SU-DHL-6 (cell line): ENCODE measurements around the gene PCMT1.

ENCODE experiments used
- H2AFZ ChIP-seq: fragments of 200-600 bp; sonication (generic); 2 replicates; pipeline ENCODE4 v1.6.1; 2014; ENCODE audit warnings: low read depth, mild to moderate bottlenecking, moderate library complexity, mixed read lengths, antibody characterized with exemption, low read length; ENCODE audit not compliant: severe bottlenecking
- H3F3A ChIP-seq: fragments of 200-600 bp; shearing (Covaris generic); 2 replicates; pipeline ENCODE4 v1.6.0; 2016; ENCODE audit warnings: antibody characterized with exemption, mild to moderate bottlenecking; ENCODE audit not compliant: insufficient read depth
- H3K27ac ChIP-seq: fragments of 200-600 bp; sonication (generic); 2 replicates; pipeline ENCODE4 v1.5.1; 2016; ENCODE audit warnings: low read depth, mild to moderate bottlenecking, low read length, moderate library complexity, mixed read lengths
- H3K27me3 ChIP-seq: fragments of 200-600 bp; sonication (generic), shearing (Covaris generic); 2 replicates; pipeline ENCODE4 v1.6.0; 2014; ENCODE audit warnings: mild to moderate bottlenecking, low read length
- H3K36me3 ChIP-seq: fragments of 200-600 bp; sonication (generic); 2 replicates; pipeline ENCODE4 v1.6.1; 2014; ENCODE audit warnings: mild to moderate bottlenecking, low read length, mixed read lengths
- H3K4me2 ChIP-seq: fragments of 300-600, 200-600 bp; shearing (Covaris generic), sonication (generic); 2 replicates; pipeline ENCODE4 v1.6.0; 2014; ENCODE audit warnings: low read length, low read depth, mild to moderate bottlenecking; ENCODE audit not compliant: poor library complexity, severe bottlenecking
- H3K4me3 ChIP-seq: fragments of 200-600 bp; sonication (generic); 2 replicates; pipeline ENCODE4 v1.5.1; 2014; ENCODE audit warnings: antibody characterized with exemption, low read length, mild to moderate bottlenecking, mixed read lengths; ENCODE audit not compliant: insufficient read depth, poor library complexity, severe bottlenecking
- H3K79me2 ChIP-seq: fragments of 200-600 bp; sonication (generic); 2 replicates; pipeline ENCODE4 v1.6.1; 2014; ENCODE audit warnings: mild to moderate bottlenecking, low read length, moderate library complexity; ENCODE audit not compliant: insufficient read depth
- H3K9ac ChIP-seq: fragments of 200-600 bp; sonication (generic); 2 replicates; pipeline ENCODE4 v1.7.0; 2014; ENCODE audit warnings: mild to moderate bottlenecking, low read length
- H3K9me2 ChIP-seq: fragments of 200-600 bp; sonication (generic); replicated peaks from 2 replicates; pipeline ENCODE4 v1.6.1; 2014; ENCODE audit warnings: low read length; ENCODE audit not compliant: insufficient read depth
- H3K9me3 ChIP-seq: fragments of 200-600 bp; sonication (generic); 2 replicates; pipeline ENCODE4 v1.6.1; 2014; ENCODE audit warnings: low read length, mixed read lengths; ENCODE audit not compliant: insufficient read depth
- H4K20me1 ChIP-seq: fragments of 200-600 bp; sonication (generic); 2 replicates; pipeline ENCODE4 v1.6.1; 2014; ENCODE audit warnings: low read depth, mild to moderate bottlenecking, antibody characterized with exemption, low read length, moderate library complexity, mixed read lengths
- CTCF ChIP-seq: fragments of 200-600 bp; sonication (generic); IDR thresholded peaks from one replicate; pipeline ENCODE4 v1.5.1; 2017; ENCODE audit warnings: antibody characterized with exemption, mild to moderate bottlenecking, low read length, moderate library complexity; ENCODE audit not compliant: insufficient read depth, poor library complexity, severe bottlenecking
- EZH2phosphoT487 ChIP-seq: fragments of 200-600 bp; sonication (generic), shearing (Covaris generic); conservative IDR thresholded peaks from 2 replicates; pipeline ENCODE4 v1.6.1; 2018; ENCODE audit warnings: mild to moderate bottlenecking, antibody characterized with exemption, low read length, moderate library complexity, mixed read lengths

The PCMT1 gene

GRCh38 chr6:149723771-149724417 is 25.6 kb upstream of the PCMT1 start:
- no peaks in the 10 kb centered on the region for H3K27me3 ChIP-seq

GRCh38 chr6:149725785-149726184 is 23.8 kb upstream of the PCMT1 start:
- Histone ChIP-seq H3K9ac (no peak overlapping the region), H3K4me3 (no peak overlapping the region), H4K20me1 (no peaks in the 10 kb centered on the region), H3K9me2 (no peaks in the 10 kb centered on the region), H3K79me2 (no peaks in the 10 kb centered on the region), H3K27ac (no peak overlapping the region), H3K27me3 (no peaks in the 10 kb centered on the region), H3F3A (peaks cover 16% of the 10 kb centered on the region), H2AFZ (no peak overlapping the region), H3K9me3 (no peaks in the 10 kb centered on the region), H3K4me2 (no peak overlapping the region), H3K36me3 (peaks cover 22% of the 10 kb centered on the region; the same call in 1 of the 2 replicates)
- TF ChIP-seq CTCF (no peak), EZH2phosphoT487 (no peak)

More at GRCh38 chr6:149723771-149724417, 25.6 kb upstream of the PCMT1 start:
- Histone ChIP-seq H3K79me2 (no peaks in the 10 kb centered on the region), H3K36me3 (peaks cover 14% of the 10 kb centered on the region; the same call in 1 of the 2 replicates), H3K9ac (no peak overlapping the region), H2AFZ (no peak overlapping the region), H3K4me2 (no peak overlapping the region), H4K20me1 (no peaks in the 10 kb centered on the region), H3F3A (peaks cover 16% of the 10 kb centered on the region), H3K9me3 (no peaks in the 10 kb centered on the region), H3K4me3 (no peak overlapping the region), H3K27ac (no peak overlapping the region), H3K9me2 (no peaks in the 10 kb centered on the region)
- no peak for TF ChIP-seq EZH2phosphoT487
- TF ChIP-seq CTCF, result peak; percentile 69

GRCh38 chr6:149727793-149728498 is 21.6 kb upstream of the PCMT1 start:
- Histone ChIP-seq H3K4me2 (no peak overlapping the region), H3K79me2 (no peaks in the 10 kb centered on the region)

More at GRCh38 chr6:149727793-149728498, 21.6 kb upstream of the PCMT1 start:
- TF ChIP-seq CTCF, result no peak
- no peak for TF ChIP-seq EZH2phosphoT487
- Histone ChIP-seq H3K27me3 (no peaks in the 10 kb centered on the region), H3K4me3 (no peak overlapping the region), H3F3A (peaks cover 16% of the 10 kb centered on the region), H3K9ac (no peak overlapping the region), H3K9me2 (no peaks in the 10 kb centered on the region), H3K9me3 (no peaks in the 10 kb centered on the region), H2AFZ (no peak overlapping the region), H4K20me1 (no peaks in the 10 kb centered on the region), H3K36me3 (peaks cover 23% of the 10 kb centered on the region; the same call in 1 of the 2 replicates), H3K27ac (no peak overlapping the region)
